NCI-H82 (cell line): ENCODE measurements around the gene FBXO44.

ENCODE experiments used
- DNase-seq: peaks from one replicate; lab custom pipeline; 2025; lab: John Stamatoyannopoulos, UW

Gene FBXO44

DNA sequence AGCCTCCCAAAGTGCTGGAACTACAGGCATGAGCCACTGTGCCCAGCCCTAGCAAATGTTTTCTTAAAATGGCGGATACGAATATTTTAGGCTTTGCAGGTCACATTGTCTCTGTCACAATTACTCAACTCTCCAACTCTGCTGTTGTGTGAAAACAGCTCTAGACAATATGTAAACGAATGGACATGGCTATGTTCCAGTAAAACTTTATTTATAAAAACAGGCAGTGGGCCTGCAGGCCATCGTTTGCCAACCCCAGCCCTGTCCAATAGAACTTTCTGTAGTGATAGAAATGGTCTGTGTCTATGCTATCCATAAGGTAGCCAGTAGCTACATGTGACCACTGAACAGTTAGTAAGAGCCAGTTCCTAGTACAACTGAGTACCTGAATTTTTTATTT is 5.1 kb downstream of the FBXO44 start:
- DNase-seq = no peak

DNA sequence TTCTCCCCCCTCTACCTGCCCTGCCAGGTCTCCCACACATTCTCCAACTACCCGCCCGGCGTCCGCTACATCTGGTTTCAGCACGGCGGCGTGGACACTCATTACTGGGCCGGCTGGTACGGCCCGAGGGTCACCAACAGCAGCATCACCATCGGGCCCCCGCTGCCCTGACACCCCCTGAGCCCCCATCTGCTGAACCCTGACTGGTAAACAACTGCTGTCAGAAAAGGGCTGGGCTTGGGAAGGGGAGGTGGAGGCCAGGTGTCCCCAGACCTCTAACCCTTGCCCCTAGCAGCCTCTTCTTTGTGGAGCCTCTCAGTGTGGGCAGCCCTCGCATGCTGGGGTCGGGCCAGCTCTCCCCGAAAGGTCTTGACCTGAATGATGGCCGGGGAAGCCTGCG is 6.4 kb downstream of the FBXO44 start:
- no peak for DNase-seq

DNA sequence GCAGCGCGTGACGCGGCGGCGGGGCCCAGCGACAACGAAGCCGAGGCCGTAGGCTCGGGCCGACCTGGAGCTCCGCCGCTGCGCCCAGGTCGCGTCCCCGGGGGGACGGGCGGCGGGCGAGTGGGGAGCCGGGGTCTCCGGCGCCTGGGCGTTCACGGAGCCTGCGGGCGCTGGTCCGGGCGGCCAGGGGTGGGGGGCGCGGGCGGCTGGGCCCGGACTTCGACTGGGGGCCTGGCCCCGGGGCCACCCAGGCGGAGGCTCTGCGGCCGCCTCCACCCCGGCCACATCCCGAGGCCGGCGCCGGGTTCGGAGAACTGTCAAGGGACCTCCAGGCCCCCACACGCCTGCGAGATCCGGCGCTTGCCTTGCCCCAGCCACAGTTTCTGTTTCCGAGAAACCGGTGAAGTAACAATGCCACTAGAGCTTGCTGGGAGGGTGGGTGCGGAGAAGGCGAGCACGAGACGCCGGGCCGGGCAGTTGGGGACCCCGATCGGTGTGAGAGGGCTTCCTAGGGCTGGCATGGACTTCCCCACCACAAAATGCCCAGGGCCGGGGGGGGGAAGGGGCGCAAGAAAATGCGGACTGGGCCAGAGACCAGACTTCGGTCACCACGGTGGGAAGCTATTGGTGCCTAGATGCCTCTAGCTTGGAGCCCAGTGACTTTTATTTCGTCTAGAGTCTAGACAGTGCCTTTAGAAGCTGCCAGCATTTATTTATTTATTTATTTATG is 9.8 kb downstream of the FBXO44 start:
- peak; percentile 40 for DNase-seq

DNA sequence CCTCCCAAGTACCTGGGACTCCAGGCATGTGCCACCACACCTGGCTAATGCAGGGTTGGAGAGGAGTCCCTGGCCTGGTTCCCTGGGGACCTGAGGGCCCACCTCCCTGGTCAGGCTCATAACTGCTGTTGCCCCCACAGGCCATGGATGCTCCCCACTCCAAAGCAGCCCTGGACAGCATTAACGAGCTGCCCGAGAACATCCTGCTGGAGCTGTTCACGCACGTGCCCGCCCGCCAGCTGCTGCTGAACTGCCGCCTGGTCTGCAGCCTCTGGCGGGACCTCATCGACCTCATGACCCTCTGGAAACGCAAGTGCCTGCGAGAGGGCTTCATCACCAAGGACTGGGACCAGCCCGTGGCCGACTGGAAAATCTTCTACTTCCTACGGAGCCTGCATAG is 13.8 kb downstream of the FBXO44 start:
- DNase-seq = no peak

DNA sequence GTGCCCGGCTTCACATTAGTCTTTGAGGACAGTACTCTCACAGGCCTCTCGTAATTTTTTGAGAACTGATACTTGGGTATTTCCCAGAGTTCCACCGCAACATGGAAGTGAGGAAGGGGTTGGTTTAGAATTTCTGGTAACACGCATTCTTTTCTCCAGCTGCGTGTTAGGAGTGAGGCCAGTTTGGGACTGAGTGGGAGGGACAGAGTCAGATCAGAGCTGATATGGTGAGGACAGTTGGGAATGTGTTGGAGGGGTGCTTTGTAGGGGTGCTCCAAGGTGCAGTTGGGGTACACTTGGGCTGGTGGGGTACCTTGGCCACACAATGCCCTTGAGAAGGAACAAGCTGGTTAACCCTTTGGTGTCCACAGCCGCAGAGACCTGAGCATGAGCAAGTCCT is 16.1 kb downstream of the FBXO44 start:
- no peak for DNase-seq

DNA sequence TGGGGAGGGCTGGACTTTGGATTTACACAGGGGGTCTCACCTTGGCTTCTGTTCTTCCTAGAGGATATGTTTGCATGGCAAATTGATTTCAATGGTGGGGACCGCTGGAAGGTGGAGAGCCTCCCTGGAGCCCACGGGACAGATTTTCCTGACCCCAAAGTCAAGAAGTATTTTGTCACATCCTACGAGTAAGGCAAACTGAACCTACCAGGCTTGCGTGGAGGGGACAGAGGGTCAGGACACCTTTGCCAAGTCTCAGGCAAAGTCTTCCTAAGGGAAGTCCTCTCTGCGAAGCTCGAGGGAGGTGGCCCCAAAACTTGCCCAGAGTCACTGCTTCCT is 16.5 kb downstream of the FBXO44 start:
- DNase-seq = no peak

DNA sequence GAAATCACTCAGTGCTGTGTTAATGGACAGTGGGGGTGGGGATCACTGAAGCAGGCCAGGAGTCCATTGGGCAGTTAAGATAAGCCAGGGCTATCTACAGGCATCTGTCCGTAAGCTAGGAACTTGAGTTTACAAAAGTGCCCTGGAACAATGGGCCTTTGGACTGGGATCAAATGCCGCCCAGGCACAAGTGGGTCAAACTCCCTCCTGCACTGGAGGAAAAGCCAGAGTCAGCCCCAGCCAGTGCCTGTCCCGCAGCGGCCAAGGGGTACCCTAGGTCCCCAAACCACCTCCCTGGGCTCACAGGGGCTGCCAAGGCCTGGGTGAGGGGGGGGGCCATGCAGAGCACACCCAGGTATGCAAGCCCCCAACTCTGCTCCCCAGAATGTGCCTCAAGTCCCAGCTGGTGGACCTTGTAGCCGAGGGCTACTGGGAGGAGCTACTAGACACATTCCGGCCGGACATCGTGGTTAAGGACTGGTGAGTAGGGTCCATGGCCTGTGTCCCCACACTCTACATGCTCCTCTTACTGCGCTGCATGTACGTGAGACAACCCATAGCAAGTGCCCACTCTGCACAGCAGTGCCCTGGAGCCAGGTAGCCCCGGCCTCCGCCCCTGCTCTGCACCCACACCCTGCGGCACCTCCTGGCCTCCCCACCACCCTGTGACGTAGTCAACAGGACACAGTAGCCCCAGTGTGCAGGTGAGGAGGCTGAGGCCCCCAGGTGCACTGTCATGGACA is 17.0 kb downstream of the FBXO44 start:
- no peak for DNase-seq

DNA sequence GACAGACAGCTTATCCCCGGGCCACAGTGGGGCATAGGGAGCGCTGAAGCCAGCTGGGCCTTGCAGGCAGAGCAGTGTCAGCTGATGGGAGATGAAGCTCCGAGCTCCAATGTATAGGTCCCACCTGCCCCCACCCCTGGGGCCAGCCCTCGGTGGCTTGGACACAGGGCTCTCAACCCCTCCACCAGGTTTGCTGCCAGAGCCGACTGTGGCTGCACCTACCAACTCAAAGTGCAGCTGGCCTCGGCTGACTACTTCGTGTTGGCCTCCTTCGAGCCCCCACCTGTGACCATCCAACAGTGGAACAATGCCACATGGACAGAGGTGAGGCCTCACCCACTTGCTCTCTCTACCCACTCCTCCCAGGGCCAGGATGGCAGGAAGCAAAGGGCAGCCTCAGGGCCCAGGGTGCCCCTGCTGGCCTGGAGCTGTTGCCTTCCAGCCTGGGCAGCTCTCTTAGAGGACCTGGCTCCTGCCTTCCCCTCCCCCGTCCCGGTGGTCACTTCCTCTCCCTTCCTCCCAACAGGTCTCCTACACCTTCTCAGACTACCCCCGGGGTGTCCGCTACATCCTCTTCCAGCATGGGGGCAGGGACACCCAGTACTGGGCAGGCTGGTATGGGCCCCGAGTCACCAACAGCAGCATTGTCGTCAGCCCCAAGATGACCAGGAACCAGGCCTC is 18.6 kb downstream of the FBXO44 start:
- no peak for DNase-seq

DNA sequence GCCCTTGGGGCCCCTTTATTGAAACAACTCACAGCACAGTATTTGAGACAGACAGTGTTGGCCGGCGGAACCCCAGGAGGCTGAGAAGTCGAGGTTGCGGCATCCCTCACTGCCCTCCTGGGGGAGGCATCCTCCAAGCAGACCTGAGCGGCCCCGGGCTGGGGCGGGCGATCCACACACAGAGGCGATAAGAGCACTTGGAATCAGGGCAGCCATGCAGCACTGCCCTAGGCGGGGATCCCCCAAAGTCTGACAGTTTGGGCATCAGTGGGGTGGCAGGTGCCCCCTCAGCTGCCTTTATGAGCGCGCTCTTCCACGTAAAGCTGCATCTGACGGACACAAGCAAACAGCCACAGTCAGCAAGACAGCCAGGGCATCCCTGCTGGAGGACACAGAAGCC is 19.8 kb downstream of the FBXO44 start:
- DNase-seq = no peak

DNA sequence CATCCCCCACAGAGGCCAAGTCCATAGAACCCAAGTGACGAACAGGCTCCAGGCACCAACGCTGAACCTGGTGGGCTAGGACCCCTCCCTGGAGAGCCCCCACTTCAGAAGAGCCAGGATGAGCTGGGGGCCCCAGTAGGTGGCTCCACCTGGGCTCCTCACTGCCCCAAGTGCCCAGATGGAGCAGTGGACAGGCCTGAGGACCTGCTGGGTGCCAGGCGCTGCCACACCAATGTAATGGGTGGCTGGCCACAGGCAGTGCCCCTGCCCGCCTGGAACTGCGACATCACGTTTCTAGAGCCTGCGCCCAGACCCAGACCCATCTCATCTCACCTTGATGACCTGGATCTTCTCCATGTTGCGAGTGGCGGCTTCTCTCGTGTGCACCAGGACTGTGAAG is 20.6 kb downstream of the FBXO44 start:
- no peak for DNase-seq

DNA sequence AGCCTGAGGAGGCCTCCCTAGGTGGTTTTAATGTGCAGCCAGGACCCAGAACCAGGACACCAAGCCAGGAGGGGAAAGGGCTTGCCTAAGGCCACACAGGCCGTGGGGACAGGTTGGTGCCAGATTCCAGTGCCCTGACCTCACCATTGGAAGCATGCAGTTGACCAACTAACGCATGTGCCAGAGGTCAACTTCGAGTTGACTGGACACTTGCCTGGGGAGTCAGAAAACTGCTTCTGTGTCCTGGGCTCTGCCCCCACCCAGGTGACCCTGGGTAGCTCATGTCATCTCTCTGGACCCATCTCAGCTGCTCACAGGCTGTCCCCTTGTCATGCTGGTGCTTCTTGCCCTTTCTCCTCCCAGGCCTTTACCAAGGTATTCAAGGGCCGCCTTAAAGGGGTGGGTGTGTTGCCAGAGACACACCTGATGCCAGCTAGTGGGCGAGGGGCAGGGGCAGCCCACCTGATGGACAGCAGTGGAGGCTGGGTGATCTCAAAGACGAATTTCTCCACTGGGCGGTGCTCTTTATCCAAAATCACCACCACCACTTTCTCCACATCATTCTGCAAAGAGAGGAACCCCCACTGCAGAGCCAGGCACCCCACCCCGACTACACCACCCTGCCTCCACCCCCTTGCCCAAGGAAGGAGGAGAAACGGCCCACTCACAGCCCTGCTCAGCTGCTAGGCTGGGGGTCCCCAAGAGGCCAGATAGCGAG is 21.9 kb downstream of the FBXO44 start:
- no peak for DNase-seq

DNA sequence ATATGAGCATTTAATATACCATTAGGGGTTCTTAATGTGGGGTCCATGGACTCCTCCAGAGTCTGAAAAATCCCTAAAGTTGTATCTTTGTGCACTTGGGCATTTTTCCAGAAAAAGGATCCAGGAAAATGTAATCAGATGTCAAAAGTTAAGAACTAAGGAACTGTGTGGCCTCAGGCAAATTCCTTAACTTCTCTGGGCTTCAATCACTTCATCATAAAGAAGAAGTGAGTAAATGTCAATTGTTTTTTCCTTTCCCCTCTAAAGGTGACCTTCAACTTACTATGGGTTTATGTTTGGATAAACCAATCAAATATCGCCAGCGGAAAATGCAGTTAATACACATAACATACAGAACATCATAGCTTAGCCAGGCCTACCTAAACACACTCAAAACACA is 23.8 kb downstream of the FBXO44 start:
- no peak for DNase-seq

DNA sequence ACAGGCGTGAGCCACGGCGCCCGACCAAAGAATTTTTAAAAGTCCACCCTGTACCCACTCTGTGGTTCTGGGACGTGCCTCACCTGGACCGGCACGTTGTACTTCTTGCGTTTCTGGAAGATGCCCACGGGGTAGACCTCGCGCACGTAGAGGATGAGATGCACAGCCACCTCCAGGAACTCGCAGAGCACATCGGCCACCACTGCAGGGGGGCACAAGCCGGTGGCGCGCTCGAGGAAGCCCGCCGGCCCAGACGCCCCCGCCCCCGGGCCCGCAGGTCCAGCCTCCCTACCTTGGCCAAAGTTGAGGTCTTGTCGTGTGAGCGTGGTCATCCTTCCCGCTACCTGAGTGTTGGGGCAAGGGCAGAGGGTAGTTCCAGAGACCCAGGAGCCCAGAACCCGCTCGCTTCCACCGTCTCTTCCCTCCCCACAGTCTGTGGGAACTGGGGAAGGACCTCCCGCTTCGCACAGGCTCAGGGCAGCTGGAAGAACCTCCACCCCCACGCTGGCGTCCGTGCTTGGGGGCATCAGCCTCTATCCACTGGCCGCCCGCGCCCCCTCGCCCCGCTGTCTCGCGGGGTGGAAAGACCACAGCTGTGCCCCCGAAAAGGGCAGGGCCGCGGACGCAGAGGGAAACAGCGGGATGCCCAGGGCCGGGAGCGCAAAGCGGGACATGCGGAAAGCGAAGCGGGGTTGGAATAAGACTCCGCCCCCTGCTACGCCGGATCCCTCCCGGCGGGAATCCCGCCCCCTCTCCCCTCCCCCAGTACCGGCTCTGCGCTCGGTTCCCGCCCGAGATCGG is 25.8 kb downstream of the FBXO44 start:
- no peak for DNase-seq

DNA sequence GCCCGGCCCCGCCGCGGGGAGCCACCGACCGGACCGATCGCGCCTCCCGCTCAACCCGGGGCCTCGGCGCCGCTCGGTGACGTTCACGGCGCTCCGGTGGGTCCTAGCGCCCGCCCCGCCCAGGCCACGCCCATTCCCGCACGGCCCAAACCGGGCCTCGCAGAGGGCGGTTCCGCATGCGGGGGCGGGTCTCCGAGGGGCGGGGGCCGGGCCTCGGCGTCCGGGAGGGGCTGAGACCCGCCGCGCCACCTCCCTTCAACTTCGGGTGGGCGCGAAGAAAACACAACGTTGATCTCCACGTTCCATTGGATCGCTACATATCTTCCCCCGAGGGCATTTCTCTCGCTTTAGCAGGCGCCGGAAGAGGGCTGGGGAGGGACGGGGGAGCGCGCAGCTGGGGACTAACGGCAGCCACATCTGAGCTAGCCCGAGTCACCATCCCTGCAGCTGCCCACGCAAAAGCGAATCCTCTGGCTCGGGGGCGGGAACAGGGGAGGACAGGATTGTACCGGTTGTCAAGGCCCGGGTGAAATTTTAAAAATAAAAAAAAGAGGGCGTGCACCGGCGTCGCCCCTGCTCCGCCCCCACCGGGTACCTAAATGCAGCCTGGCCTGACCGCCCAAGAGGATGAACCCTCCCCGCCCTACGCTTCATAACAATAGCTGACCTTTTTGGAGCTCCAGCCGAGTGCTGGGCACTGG is 26.5 kb downstream of the FBXO44 start, which contains the start of gene MAD2L2:
Gene MAD2L2 (minus strand): TSS at position 78 of the 701 bp plus-strand sequence. CDS start 547 bp downstream, outside the sequence.
- DNase-seq = peak; percentile 93

DNA sequence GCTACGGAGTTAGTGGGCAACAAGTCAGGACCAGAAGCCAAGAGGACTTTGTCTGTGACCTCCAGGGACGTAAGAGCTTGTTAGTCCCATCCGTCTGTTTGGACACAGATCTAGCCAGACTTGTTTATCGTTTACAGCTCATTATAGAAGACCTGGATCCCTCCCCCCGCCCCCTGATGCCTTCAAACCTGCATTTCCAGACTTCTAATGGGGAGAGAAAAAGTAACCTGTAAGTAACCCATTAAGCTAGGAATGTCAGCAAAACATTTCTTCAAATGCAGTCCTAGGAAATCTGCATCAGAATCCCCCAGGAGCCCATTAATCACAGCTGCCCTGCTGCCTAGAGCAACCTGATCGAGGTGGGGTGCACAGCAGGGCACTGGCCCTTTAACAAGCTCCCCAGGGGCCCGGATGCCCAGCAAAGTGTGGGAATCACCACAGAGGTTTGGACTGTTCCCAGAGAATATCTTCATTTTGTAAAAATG is 27.7 kb downstream of the FBXO44 start:
- peak; percentile 62 for DNase-seq

DNA sequence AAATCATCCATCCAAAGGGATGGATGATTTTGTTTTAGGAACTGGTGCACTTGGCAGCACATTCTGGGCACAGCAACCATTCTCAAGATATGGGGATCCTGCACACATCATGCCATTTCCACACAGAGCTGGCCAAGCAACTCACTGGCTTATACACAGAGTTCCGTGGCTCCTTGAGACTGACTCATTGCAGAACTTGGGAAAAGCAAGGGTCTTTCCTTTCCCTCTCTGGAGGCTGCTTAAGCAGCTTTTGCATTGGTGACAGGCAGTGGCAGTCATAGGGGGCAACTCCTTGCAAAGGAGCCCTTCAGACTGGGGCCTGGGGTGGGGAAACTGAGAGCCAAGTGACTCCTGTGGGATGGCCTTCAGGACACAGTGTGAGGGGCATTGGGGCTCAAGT is 28.1 kb downstream of the FBXO44 start:
- DNase-seq = no peak

DNA sequence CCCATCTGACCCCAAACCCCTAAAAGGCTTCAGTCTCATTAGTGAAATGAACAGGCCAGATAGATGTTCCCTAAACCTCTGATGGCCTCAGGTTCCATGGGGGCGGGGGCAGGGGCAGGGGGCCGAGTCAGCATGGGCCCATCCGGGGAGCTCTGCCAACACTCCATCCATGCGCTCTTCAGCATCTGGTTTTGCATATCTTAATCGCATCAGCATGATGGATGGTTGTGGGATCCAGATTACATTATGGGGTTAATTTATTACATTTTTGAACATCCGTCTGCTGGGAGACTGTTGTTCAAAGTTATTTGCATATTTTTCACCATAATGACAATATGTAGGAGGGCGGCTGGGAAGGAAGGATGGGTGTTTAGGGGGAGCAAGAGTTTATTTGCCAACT is 29.4 kb downstream of the FBXO44 start:
- peak; percentile 96 for DNase-seq

DNA sequence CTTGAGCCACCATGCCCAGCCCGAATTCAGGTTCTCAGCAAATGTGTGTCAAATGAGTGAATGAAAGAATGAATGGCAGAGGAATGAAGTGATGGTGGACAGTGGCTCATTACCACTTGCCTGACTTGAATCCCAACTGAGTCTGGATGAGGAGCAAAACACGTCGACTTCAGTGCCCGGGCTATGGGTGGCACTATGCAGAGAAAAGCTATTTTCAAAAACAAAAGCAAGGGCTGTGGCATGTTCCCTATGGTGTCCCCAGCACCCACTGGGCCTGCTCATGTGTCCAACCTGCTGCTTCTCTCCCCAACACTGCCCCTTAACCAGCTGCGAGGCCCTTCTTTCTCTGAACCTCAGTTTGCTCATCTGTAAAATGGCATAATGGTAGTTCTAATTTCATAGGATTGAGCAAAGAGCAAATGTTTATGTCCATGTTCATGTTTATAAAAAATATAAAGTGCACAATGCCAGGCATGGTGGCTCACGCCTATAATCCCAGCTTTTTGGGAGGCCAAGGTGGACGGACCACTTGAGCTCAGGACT is 30.6 kb downstream of the FBXO44 start:
- no peak for DNase-seq

DNA sequence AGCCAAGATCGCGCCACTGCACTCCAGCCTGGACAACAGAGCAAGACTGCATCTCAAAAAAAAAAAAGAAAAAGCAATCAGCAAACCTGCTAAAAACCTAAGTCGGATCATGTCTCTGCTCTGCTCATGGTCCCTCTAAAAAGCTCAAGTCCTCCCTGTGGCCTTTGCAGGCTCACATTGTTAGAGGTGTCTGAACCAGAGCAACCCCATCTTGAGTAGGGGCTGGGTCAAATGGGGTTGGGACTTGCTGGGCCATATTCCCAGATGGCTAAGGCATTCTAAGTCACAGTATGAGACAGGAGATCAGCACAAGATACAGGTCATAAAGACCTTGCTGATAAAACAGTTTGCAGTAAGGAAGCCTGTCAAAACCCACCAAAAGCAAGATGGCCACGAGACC is 33.8 kb downstream of the FBXO44 start:
- no peak for DNase-seq
